Panc1 (cell line): ENCODE data around the gene AGAP1. TPM values are rescaled to one million over a fixed set of nuclear protein-coding genes. Genes with fewer than 3 reads are reported as not detected.

Source experiments
- ATAC-seq: fragments of 200-7000 bp; cut with Tn5 transposase; 2 replicates; pipeline ENCODE4 v1.9.1; 2020; ENCODE audit warnings: mild to moderate bottlenecking, moderate library complexity
- BruUV-seq: library from RNA; stranded (reverse); fragments of 400-500 nt; replicated peaks from 2 replicates; lab custom pipeline; 2021; lab: Mats Ljungman, UMichigan
- CTCF ChIA-PET: fragments of 300-600 bp; sonication (Branson Sonifier 250); formaldehyde crosslinking; loops from one replicate; lab custom pipeline; 2022; ENCODE audit warnings: antibody characterized with exemption; lab: Charles Lee
- POLR2A ChIA-PET: fragments of 300-600 bp; sonication (Branson Sonifier 250); formaldehyde crosslinking; loops from one replicate; lab custom pipeline; 2022; ENCODE audit warnings: antibody characterized with exemption; lab: Charles Lee
- DNase-seq: peaks from one replicate; pipeline ENCODE4 v3.0.0-alpha.2; 2010; ENCODE audit warnings: low read depth, low spot score
- H3K27ac ChIP-seq: 2 replicates; pipeline ENCODE4 v1.5.1; 2011; ENCODE audit warnings: mild to moderate bottlenecking, low read length, inconsistent platforms
- H3K27me3 ChIP-seq: fragments of 200-500 bp; sonication (Bioruptor generic); 2 replicates; pipeline ENCODE4 v1.6.0; 2014; ENCODE audit warnings: low read length, inconsistent platforms; ENCODE audit not compliant: control insufficient read depth, insufficient read depth
- H3K36me3 ChIP-seq: fragments of 200-500 bp; sonication (Bioruptor generic); 2 replicates; pipeline ENCODE4 v1.5.1; 2014; ENCODE audit warnings: inconsistent platforms, mild to moderate bottlenecking, low read length, moderate library complexity; ENCODE audit not compliant: control insufficient read depth, insufficient read depth
- H3K4me1 ChIP-seq: 2 replicates; pipeline ENCODE4 v1.5.1; 2011; ENCODE audit warnings: inconsistent platforms, mild to moderate bottlenecking, low read length, moderate library complexity; ENCODE audit not compliant: control insufficient read depth, insufficient read depth
- H3K4me3 ChIP-seq, 2 experiments: 2 replicates each; pipeline ENCODE4 v1.5.1; 2011 to 2012; ENCODE audit warnings: low read depth in 2 of 2, low read length in 2 of 2, mild to moderate bottlenecking in 2 of 2, inconsistent platforms in 1 of 2, moderate library complexity in 1 of 2
- H3K9me3 ChIP-seq: fragments of 200-500 bp; sonication (Bioruptor generic); 2 replicates; pipeline ENCODE4 v1.5.1; 2014; ENCODE audit warnings: low read depth, mild to moderate bottlenecking, inconsistent platforms, low read length, moderate library complexity; ENCODE audit not compliant: control insufficient read depth, insufficient read depth
- POLR2AphosphoS5 ChIP-seq: IDR thresholded peaks from 2 replicates; pipeline ENCODE4 v1.6.1; 2012; ENCODE audit warnings: mild to moderate bottlenecking, low read depth, low read length, moderate library complexity
- SIN3A ChIP-seq: IDR thresholded peaks from 2 replicates; pipeline ENCODE4 v1.6.1; 2012; ENCODE audit warnings: low read depth, mild to moderate bottlenecking, low read length, moderate library complexity, borderline replicate concordance; ENCODE audit not compliant: insufficient read depth
- TCF7L2 ChIP-seq: IDR thresholded peaks from 2 replicates; pipeline ENCODE4 v1.6.1; 2011; ENCODE audit warnings: mild to moderate bottlenecking, low read depth, low read length, inconsistent platforms
- in situ Hi-C: cut with HindIII; loops from 2 replicates; pipeline ENCODE4 v1.10.0; 2016; ENCODE audit warnings: low sequenced_read_pairs, low pct_unique_long_range_greater_than_20kb
- intact Hi-C: fragments of 100-400 bp; cut with micrococcal nuclease; formaldehyde crosslinking; loops from one replicate; pipeline ENCODE4 v1.10.0; 2022; ENCODE audit not compliant: unreplicated experiment
- total RNA-seq: library from RNA; stranded (reverse); gene quantifications from one replicate; pipeline ENCODE4 v1.2.1, GENCODE V29; 2021; ENCODE audit not compliant: unreplicated experiment
- TF ChIP-seq, protein P1 (sequence below): fragments of 450-650 bp; IDR thresholded peaks from 2 replicates; pipeline ENCODE4 v1.5.1; 2017; ENCODE audit warnings: mild to moderate bottlenecking
- TF ChIP-seq, protein P2 (sequence below), 2 experiments: IDR thresholded peaks; 2 replicates each; pipeline ENCODE4 v1.6.1; 2011 to 2012; ENCODE audit warnings: low read depth in 2 of 2, control low read depth in 1 of 2, low read length in 1 of 2, mild to moderate bottlenecking in 1 of 2, moderate library complexity in 1 of 2; ENCODE audit not compliant: insufficient read depth in 1 of 2

AGAP1 gene
- total RNA-seq, 1 experiment from 2014 or later: 38.9 TPM

DNA sequence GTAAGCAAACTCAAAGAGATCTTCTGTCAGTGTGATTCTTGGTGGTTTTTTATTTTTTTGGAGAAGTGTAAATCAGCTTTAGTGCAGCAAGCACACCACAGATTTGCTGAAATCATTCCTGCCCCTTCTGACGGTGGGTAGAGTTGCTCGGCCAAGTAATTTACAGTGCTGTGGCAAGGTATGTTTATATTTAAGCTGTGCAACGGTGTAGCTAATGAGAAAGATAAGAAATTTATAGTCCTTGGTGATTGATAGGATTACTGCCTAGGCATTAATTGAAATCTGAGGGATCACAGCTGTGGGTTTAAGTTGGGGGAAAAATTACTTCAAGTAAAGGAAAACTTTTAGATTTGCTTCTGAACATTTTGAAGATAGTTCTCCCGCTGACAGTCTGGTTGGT is 286.6 kb downstream of the AGAP1 start:
- no TSS peak for BruUV-seq
- TF ChIP-seq, protein P1, sequence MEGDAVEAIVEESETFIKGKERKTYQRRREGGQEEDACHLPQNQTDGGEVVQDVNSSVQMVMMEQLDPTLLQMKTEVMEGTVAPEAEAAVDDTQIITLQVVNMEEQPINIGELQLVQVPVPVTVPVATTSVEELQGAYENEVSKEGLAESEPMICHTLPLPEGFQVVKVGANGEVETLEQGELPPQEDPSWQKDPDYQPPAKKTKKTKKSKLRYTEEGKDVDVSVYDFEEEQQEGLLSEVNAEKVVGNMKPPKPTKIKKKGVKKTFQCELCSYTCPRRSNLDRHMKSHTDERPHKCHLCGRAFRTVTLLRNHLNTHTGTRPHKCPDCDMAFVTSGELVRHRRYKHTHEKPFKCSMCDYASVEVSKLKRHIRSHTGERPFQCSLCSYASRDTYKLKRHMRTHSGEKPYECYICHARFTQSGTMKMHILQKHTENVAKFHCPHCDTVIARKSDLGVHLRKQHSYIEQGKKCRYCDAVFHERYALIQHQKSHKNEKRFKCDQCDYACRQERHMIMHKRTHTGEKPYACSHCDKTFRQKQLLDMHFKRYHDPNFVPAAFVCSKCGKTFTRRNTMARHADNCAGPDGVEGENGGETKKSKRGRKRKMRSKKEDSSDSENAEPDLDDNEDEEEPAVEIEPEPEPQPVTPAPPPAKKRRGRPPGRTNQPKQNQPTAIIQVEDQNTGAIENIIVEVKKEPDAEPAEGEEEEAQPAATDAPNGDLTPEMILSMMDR: no peak
- no peak for TF ChIP-seq TCF7L2
- TF ChIP-seq SIN3A: no peak
- TF ChIP-seq POLR2AphosphoS5: no peak
- TF ChIP-seq, protein P2, sequence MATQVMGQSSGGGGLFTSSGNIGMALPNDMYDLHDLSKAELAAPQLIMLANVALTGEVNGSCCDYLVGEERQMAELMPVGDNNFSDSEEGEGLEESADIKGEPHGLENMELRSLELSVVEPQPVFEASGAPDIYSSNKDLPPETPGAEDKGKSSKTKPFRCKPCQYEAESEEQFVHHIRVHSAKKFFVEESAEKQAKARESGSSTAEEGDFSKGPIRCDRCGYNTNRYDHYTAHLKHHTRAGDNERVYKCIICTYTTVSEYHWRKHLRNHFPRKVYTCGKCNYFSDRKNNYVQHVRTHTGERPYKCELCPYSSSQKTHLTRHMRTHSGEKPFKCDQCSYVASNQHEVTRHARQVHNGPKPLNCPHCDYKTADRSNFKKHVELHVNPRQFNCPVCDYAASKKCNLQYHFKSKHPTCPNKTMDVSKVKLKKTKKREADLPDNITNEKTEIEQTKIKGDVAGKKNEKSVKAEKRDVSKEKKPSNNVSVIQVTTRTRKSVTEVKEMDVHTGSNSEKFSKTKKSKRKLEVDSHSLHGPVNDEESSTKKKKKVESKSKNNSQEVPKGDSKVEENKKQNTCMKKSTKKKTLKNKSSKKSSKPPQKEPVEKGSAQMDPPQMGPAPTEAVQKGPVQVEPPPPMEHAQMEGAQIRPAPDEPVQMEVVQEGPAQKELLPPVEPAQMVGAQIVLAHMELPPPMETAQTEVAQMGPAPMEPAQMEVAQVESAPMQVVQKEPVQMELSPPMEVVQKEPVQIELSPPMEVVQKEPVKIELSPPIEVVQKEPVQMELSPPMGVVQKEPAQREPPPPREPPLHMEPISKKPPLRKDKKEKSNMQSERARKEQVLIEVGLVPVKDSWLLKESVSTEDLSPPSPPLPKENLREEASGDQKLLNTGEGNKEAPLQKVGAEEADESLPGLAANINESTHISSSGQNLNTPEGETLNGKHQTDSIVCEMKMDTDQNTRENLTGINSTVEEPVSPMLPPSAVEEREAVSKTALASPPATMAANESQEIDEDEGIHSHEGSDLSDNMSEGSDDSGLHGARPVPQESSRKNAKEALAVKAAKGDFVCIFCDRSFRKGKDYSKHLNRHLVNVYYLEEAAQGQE (IDR thresholded peaks at IDR 0.05; ENCODE audit: insufficient read depth in 1 of 2, low read depth in 2 of 2, low read length in 1 of 2): no peak
- Histone ChIP-seq H3K4me3 (no peak overlapping the region), H3K4me1 (no peaks in the 10 kb centered on the region), H3K9me3 (no peaks in the 10 kb centered on the region), H3K36me3 (no peaks in the 10 kb centered on the region), H3K27me3 (no peaks in the 10 kb centered on the region), H3K27ac (no peak overlapping the region)
- ChIA-PET POLR2A (no interaction called here), CTCF (interaction anchor here (0.7 to 1.0 kb wide), 3 partner anchors 9 to 397 kb away, joined by 3 read pairs; no protein-coding TSS in a partner anchor)
- DNase-seq (no peak), ATAC-seq (no peak)
- in situ Hi-C loops: no loop called here
- intact Hi-C loops: no loop called here

DNA sequence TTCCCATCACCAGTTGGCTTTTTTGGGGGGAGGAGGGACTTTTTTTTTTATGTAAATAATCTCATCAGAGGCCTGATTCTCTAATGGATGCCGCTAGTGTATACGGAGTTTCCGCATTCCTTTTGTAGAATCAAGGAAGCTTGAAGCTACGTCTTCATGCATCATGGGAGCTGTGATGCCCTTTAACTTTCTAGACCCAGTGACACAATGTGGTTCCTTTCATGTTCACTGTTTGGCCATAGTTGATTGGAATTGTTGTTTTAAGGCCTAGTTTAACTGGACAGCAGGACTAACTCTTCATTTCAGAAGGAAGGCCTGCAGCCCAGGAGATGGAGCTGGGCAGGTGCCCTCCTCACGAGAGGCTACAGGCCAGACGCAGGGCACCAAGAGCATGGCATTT is 287.9 kb downstream of the AGAP1 start:
- intact Hi-C loops: no loop called here
- in situ Hi-C loops: no loop called here
- DNase-seq: no peak
- no TSS peak for BruUV-seq
- Histone ChIP-seq H3K4me1 (no peaks in the 10 kb centered on the region), H3K36me3 (no peaks in the 10 kb centered on the region), H3K4me3 (no peak overlapping the region), H3K27ac (no peak overlapping the region), H3K9me3 (no peaks in the 10 kb centered on the region), H3K27me3 (no peaks in the 10 kb centered on the region)
- ChIA-PET CTCF (no interaction called here), POLR2A (no interaction called here)
- TF ChIP-seq SIN3A: no peak
- ATAC-seq: no peak

DNA sequence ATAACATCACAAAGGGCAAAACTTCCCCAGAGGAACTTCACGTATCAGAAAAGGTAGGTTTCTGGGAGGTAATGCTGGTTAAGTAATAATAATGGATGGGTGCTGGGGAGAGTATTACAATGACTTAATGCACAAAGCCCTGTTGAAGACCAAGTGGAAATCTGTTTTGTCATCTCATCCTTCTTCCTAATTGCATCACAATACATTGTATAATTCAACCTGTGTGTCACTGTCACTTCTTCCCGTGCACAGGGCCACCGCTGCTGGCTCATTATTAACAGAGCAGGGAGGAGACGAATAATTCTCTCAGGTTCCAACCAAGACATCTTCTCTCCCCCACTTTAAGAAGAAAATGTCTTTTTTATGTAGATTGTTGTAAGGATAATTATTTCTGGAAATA is 290.9 kb downstream of the AGAP1 start:
- no peak overlapping the region for H3K4me3 ChIP-seq
- intact Hi-C loops (no loop called here), in situ Hi-C loops (no loop called here)
- no peaks in the 10 kb centered on the region for H3K9me3 ChIP-seq
- POLR2A ChIA-PET: no interaction called here
- ATAC-seq (no peak), DNase-seq (no peak)
- H3K36me3 ChIP-seq: no peaks in the 10 kb centered on the region
- no peaks in the 10 kb centered on the region for H3K27me3 ChIP-seq
- no TSS peak for BruUV-seq
- no peak overlapping the region for H3K27ac ChIP-seq
- H3K4me1 ChIP-seq: no peaks in the 10 kb centered on the region
- CTCF ChIA-PET: no interaction called here
- TF ChIP-seq SIN3A: no peak
- TF ChIP-seq, protein P1: no peak
- TF ChIP-seq POLR2AphosphoS5: no peak
- TF ChIP-seq, protein P2 (IDR thresholded peaks at IDR 0.05; ENCODE audit: insufficient read depth in 1 of 2, low read depth in 2 of 2, low read length in 1 of 2): no peak
- no peak for TF ChIP-seq TCF7L2
